Aorta (tissue), 5 donors: Measurements from ENCODE around the gene NPAS3. TPM values are rescaled to one million over a fixed set of nuclear protein-coding genes. Genes with fewer than 3 reads are reported as not detected.

Source experiments
- ATAC-seq: fragments of 200-7000 bp; cut with Tn5 transposase; one replicate; pipeline ENCODE4 v1.9.1; 2022; ENCODE audit warnings: moderate library complexity; ENCODE audit not compliant: low FRiP score
- DNase-seq, 2 donors: peaks; one replicate each; pipeline ENCODE4 v3.0.0-alpha.2; 2020
- H3K27ac ChIP-seq, 2 donors: one replicate each; pipeline ENCODE4 v1.5.1; 2013; ENCODE audit warnings: low read length in 2 of 2, mild to moderate bottlenecking in 2 of 2, moderate library complexity in 2 of 2, control low read depth in 1 of 2, inconsistent platforms in 1 of 2, low read depth in 1 of 2
- H3K27me3 ChIP-seq, 2 donors: one replicate each; pipeline ENCODE4 v1.6.1; 2013; ENCODE audit warnings: control low read depth in 1 of 2, low read length in 1 of 2, mild to moderate bottlenecking in 1 of 2, moderate library complexity in 1 of 2; ENCODE audit not compliant: insufficient read depth in 2 of 2, control insufficient read depth in 1 of 2
- H3K36me3 ChIP-seq, 2 donors: one replicate each; pipeline ENCODE4 v1.6.1; 2013; ENCODE audit warnings: control low read depth in 1 of 2, low read length in 1 of 2, mild to moderate bottlenecking in 1 of 2; ENCODE audit not compliant: insufficient read depth in 2 of 2, control insufficient read depth in 1 of 2
- H3K4me1 ChIP-seq, 2 donors: one replicate each; pipeline ENCODE4 v1.6.1; 2013; ENCODE audit warnings: low read length in 2 of 2, control low read depth in 1 of 2, mild to moderate bottlenecking in 1 of 2, moderate library complexity in 1 of 2; ENCODE audit not compliant: insufficient read depth in 2 of 2, control insufficient read depth in 1 of 2
- H3K4me3 ChIP-seq, 2 donors: one replicate each; pipeline ENCODE4 v1.5.1; 2013; ENCODE audit warnings: low read length in 2 of 2, control low read depth in 1 of 2, mild to moderate bottlenecking in 1 of 2
- H3K9me3 ChIP-seq: one replicate; pipeline ENCODE4 v1.6.1; 2013; ENCODE audit warnings: mild to moderate bottlenecking, low read length; ENCODE audit not compliant: control insufficient read depth
- WGBS, 2 donors: extraction: QIAGEN DNeasy Blood & Tissue Kit; methylation state at CpG; one replicate each; pipeline ENCODE4 v1.1.7; 2013; 5-methylcytosine and 5-hydroxymethylcytosine counted together
- intact Hi-C, 2 donors: fragments of 100-400 bp; cut with DNase I; formaldehyde crosslinking; loops; one replicate each; pipeline versions ENCODE4 v1.14.2 to v1.15.0; 2022
- polyA plus RNA-seq, 2 donors: library from polyadenylated mRNA; stranded (reverse); fragments of 200-250 nt; gene quantifications; one replicate each; pipeline ENCODE4 v1.2.3, GENCODE V29; 2013
- total RNA-seq, 2 donors: library from RNA; stranded (reverse); fragmentation: NEBNext Ultra II Directional; extraction: Animal tissue kit (Norgen Biotek cat#: 25700); gene quantifications; one replicate each; pipeline ENCODE4 v1.2.1, GENCODE V29; 2021
- donor health status: healthy with polysubstance abuse.
- donor health status: Bipolar disorder and iron deficiency.
- donor health status: DM: no; HTN: no; CAD: no.
- donor health status: DM: no; HTN: no; CAD: no.
- donor health status: DM: yes; HTN: yes; CAD: no.

Gene NPAS3
- total and polyA plus RNA-seq, 4 donors, result 0.13 to 4.3 (median 0.50) TPM

- Histone ChIP-seq H3K27me3 (no peaks in the 10 kb centered on the region), H3K4me3 (no peak overlapping the region), H3K36me3 (no peaks in the 10 kb centered on the region), H3K4me1 (no peaks in the 10 kb centered on the region), H3K27ac (no peak overlapping the region), H3K9me3 (no peaks in the 10 kb centered on the region)
- ATAC-seq (no peak), DNase-seq (no peak)
- intact Hi-C loops, result no loop called here
- WGBS, 2 donors, result 65 to 80% methylated on average over 3 of the region's 3 CpGs
Observed at GRCh38 chr14:33808187-33808586, 869.5 kb downstream of the NPAS3 start.

GRCh38 chr14:33809396-33809981 lies 870.8 kb downstream of the NPAS3 start:
- Histone ChIP-seq H3K27me3 (peaks cover 0 to 1% of the 10 kb centered on the region in 2 donors), H3K4me3 (no peak overlapping the region), H3K4me1 (no peaks in the 10 kb centered on the region), H3K9me3 (no peaks in the 10 kb centered on the region), H3K27ac (no peak overlapping the region), H3K36me3 (no peaks in the 10 kb centered on the region)
- DNase-seq (no peak), ATAC-seq (no peak)
- WGBS, 2 donors, result 97 to 98% methylated on average over 2 of the region's 2 CpGs
- intact Hi-C loops, result no loop called here

- ATAC-seq, result no peak
- Histone ChIP-seq H3K9me3 (no peaks in the 10 kb centered on the region), H3K27ac (no peak overlapping the region), H3K4me3 (no peak overlapping the region), H3K36me3 (no peaks in the 10 kb centered on the region), H3K27me3 (peaks cover 0 to 1% of the 10 kb centered on the region in 2 donors), H3K4me1 (no peaks in the 10 kb centered on the region)
- intact Hi-C loops, result no loop called here
- 58 to 63% methylated on average over 6 of the region's 6 CpGs for WGBS, 2 donors
- no peak for DNase-seq
Observed at GRCh38 chr14:33810308-33810707, 871.6 kb downstream of the NPAS3 start.

- DNase-seq, result no peak
- H3K27ac ChIP-seq, result no peak overlapping the region
- H3K9me3 ChIP-seq, result no peaks in the 10 kb centered on the region
- WGBS, 2 donors, result 95 to 100% methylated on average over 2 of the region's 2 CpGs
- intact Hi-C loops, result no loop called here
- H3K4me3 ChIP-seq, result no peak overlapping the region
- H3K36me3 ChIP-seq, result no peaks in the 10 kb centered on the region
- ATAC-seq, result no peak
- H3K27me3 ChIP-seq, result peaks cover 0 to 1% of the 10 kb centered on the region in 2 donors
- H3K4me1 ChIP-seq, result no peaks in the 10 kb centered on the region
Observed at GRCh38 chr14:33811721-33812120, 873.0 kb downstream of the NPAS3 start.

GRCh38 chr14:33812181-33812580 lies 873.5 kb downstream of the NPAS3 start:
- DNase-seq (no peak), ATAC-seq (no peak)
- WGBS, 2 donors, result 92 to 94% methylated on average over 7 of the region's 7 CpGs
- intact Hi-C loops, result no loop called here
- peaks cover 0 to 1% of the 10 kb centered on the region in 2 donors for H3K27me3 ChIP-seq
- H3K27ac ChIP-seq, result no peak overlapping the region
- no peaks in the 10 kb centered on the region for H3K9me3 ChIP-seq
- no peak overlapping the region for H3K4me3 ChIP-seq
- H3K36me3 ChIP-seq, result no peaks in the 10 kb centered on the region
- H3K4me1 ChIP-seq, result no peaks in the 10 kb centered on the region

- no peak overlapping the region for H3K4me3 ChIP-seq
- intact Hi-C loops, result no loop called here
- no peak for ATAC-seq
- DNase-seq, result no peak
- H3K9me3 ChIP-seq, result no peaks in the 10 kb centered on the region
- no peak overlapping the region for H3K27ac ChIP-seq
- no peaks in the 10 kb centered on the region for H3K4me1 ChIP-seq
- no peaks in the 10 kb centered on the region for H3K36me3 ChIP-seq
- WGBS, 2 donors, result 62 to 67% methylated on average over 2 of the region's 2 CpGs
- H3K27me3 ChIP-seq, result peaks cover 0 to 1% of the 10 kb centered on the region in 2 donors
Observed at GRCh38 chr14:33812601-33813000, 873.9 kb downstream of the NPAS3 start.

- intact Hi-C loops, result no loop called here
- 74 to 76% methylated on average over 2 of the region's 2 CpGs for WGBS, 2 donors
- Histone ChIP-seq H3K36me3 (no peaks in the 10 kb centered on the region), H3K27ac (no peak overlapping the region), H3K4me3 (no peak overlapping the region), H3K27me3 (peaks cover 0 to 1% of the 10 kb centered on the region in 2 donors), H3K4me1 (no peaks in the 10 kb centered on the region), H3K9me3 (no peaks in the 10 kb centered on the region)
- DNase-seq (no peak), ATAC-seq (no peak)
Observed at GRCh38 chr14:33814010-33814409, 875.3 kb downstream of the NPAS3 start.

- intact Hi-C loops, result no loop called here
- Histone ChIP-seq H3K27ac (no peak overlapping the region), H3K4me3 (no peak overlapping the region), H3K9me3 (peaks cover 2% of the 10 kb centered on the region), H3K4me1 (no peaks in the 10 kb centered on the region), H3K27me3 (no peaks in the 10 kb centered on the region), H3K36me3 (no peaks in the 10 kb centered on the region)
- WGBS, 2 donors, result 80 to 81% methylated on average over 16 of the region's 16 CpGs
- no peak for DNase-seq
- ATAC-seq, result no peak
Observed at GRCh38 chr14:33833706-33834465, 895.2 kb downstream of the NPAS3 start.
